Anterior cingulate cortex (tissue), 58 donors: ENCODE measurements around the gene MMP25.

Experiments
- DNase-seq, 58 donors: peaks; one replicate each; lab custom pipeline; 2025; lab: John Stamatoyannopoulos, UW

The MMP25 gene, protein sequence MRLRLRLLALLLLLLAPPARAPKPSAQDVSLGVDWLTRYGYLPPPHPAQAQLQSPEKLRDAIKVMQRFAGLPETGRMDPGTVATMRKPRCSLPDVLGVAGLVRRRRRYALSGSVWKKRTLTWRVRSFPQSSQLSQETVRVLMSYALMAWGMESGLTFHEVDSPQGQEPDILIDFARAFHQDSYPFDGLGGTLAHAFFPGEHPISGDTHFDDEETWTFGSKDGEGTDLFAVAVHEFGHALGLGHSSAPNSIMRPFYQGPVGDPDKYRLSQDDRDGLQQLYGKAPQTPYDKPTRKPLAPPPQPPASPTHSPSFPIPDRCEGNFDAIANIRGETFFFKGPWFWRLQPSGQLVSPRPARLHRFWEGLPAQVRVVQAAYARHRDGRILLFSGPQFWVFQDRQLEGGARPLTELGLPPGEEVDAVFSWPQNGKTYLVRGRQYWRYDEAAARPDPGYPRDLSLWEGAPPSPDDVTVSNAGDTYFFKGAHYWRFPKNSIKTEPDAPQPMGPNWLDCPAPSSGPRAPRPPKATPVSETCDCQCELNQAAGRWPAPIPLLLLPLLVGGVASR

DNA sequence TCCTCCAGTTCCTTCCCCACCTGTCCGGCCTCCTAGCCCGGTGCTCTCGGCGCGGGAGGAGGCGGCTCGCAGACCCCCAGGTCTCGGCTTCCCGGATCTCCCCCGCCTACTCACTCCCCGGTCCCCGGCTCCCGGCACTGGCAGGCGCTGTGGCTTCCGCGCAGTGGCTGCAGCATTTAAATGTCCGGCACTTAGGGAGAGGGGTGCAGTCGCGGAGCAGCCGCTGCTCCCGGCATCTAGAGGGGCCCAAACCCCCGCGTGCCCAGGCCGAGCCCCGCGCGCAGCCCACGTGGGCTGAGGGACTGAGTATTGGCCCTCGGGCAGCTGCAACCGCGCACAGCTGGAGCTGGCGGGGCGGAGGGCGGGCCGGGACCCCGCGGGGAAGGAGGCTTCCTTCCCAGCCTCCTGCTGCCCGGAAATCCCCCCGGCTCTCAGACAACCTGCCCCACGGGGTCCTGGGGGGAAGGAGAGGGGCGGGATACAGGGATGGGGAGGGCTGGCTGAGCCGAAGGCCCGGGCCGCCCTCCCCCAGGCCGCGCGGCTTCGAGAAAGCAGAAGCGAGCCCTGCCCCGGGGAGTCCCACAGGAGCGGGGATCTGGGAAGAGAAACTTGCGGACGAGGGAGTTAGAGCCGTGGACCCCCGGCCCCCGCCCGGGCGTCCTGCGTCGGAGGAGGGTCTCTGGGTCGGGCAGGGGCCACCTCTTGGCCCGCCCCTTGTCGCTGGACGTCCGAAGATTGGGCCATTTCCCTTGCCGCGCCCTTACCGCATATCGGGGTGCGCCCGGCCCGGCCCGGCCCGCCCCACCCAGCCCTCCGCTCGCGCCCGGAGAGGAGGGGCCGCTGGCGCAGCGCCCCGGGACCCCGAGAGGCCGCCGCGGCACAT is at the start of gene MMP25:
MMP25 (plus strand) TSS at position 804 of the 883 bp plus-strand sequence. CDS start 357 bp downstream, outside the sequence.
- no peak for DNase-seq

DNA sequence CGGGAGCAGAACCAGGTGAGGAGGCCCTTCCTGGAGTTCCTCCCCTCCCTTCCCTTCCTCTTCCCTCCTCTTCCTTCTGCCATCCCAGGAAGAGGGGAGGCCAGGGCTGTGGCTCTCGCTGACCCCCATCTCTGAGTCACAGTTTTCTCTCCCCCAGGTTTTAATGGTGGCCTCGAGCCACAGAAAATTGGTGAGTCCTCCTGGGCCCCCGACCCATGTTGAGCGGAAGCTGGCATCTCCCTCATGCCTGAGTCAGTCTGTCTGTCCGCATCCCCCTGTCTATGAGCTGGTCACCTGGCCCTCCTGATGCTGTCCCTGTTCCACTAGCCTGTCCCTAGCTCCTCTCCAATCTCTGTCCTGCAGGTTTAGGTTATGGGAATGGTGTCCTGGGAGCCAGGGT is 46.4 kb upstream of the MMP25 start:
- DNase-seq = no peak

GRCh38 chr16:3000540-3000939 is 45.8 kb upstream of the MMP25 start:
- no peak for DNase-seq

DNA sequence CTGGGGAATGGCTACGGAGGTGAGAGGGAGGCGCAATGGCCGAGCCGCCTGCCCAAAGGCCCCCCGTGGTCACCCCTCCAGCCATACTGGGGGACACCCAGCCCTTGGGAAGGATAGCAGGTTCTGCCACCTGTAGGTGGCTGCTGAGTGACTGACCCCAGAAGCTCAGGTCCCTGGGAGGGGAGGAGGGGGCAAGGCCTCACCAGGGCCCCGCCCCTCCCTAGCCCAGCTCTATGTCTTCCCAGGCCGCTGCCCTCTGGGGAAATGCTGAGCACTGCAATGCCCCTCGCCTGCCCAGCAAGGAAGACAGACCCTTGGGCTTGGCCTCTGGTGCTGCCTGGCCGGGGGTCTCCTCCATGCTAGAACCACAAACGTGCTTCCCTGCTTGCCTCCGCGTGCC is 45.0 kb upstream of the MMP25 start:
- DNase-seq = no peak

- DNase-seq = peak; percentile 75 to 99 (median 98)
Measured at GRCh38 chr16:3003582-3004270, 42.6 kb upstream of the MMP25 start.

DNA sequence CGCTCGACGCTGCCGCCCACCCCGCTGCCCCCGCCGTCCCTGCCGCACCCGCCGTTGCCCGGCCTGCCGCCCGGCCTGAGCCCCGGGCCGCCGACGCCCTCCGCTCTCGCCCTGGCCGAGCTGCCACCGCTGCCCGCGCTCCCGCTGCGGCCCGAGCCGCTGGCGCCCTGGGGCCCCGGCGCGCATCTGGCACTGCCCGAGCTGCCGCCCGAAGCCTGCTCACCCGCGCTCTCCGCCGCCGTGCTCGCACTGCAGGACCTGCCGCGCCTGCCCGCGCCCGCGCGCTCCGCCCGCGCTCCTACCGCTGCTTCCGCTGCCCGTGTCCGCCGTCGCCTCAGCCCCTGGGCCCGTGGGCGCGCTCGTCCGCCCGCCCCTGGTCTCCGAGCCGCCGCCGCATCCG is 42.0 kb upstream of the MMP25 start:
- DNase-seq = peak in 2 of 58 donors; percentile 14 to 30

DNA sequence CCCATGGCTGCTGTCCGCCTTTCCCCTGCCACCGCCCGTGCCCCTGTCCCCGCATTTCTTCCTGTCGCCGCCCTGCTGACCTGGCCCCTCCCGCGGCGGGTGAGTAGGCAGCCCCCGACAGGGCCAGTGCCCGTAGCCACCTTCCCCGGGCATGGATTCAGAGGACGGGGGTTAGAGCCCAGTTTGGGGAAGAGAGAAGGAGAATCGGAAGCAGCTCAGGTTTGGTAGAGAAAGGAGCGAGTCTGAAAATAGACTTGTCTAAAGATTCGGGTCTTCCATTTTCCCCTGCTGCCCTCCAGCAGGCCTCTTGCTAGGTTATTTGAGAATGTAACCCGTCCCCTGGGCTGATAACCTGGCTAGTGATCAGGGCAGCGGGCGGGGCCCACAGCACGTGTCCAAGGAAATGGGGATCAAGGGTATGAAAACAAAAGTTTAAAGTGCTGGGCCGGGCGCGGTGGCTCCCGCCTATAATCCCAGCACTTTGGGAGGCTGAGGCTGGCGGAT is 41.5 kb upstream of the MMP25 start:
- no peak for DNase-seq

DNA sequence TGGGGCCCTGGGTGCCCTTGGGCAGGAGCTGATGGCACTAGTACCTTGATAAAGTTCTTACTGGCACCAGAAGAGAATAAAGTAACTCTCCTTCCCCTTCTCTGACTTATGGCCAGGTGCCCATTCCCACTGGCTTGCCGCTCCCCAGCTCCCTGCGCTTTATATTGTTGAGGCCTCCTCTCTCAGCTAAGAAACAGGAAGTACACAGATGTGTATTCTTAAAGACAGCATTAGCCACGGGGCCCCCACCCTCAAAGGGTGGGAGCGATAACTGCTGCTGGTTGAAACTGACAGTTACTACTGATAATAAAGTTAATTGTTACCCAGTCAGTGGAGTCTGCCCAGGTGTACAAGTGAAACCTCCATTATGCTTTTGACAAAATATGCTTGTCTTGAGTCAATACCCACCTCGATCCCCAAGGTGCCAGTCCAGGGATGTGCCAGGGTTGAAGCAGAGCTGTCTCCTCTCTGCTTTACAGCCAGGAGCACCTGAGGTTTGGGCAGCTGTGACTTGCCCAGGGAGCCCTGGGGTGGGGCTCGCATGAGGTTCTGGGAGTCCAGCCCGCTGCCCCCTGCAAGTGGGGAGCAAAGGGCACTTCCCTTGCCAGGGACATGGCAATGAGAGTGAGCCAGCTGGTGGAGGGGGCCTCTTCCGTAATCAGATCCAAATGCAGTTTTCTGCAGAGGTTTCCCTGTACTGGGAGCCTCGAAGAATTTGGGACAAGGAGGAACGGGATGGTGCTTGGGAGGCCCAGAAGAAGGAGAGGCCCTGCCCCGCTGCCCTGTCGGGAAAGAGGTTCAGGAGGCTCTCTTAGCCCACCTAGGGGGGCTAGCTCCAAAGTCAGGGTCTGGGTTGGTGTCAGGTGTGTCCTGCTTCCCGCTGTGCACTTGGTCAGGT is 39.1 kb upstream of the MMP25 start:
- DNase-seq = no peak

DNA sequence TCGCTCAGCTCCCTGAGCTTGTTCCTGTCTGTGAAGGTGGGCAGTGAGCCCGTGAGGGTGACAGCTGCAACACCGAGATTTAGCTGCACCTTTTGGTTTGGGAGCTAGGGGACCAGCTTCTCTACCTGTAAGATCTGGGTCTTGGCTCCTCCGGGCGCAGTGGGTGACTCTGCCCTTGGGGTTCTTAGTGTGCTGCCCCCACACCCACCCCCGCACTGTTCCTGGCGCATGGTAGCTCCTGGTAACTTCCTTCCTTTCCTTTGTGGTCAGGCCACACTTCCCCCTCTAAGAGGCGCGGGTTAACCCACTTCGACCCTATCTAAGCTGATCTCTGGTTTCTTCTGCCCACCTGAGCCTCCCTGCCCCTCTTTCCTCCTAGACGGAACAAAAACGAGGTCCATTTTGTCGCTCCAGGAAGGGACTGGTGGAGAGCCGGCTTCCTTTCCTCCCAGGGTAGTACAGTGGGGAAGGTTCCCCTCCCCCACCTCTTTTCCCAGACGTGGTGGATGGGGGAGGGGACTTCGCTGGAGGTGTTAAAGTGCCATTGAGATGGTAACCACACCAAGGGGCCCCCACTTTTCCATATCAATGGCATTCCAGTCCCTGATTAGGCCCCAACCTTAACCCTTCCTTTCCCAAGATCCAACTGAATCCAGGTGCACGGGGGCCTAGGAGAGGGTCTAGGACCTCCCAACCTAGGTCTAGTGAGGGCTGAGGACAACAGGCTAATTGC is 38.2 kb upstream of the MMP25 start:
- peak in 3 of 58 donors; percentile 6 to 20 (median 12) for DNase-seq

GRCh38 chr16:3008690-3009037 is 37.7 kb upstream of the MMP25 start:
- DNase-seq = no peak

- no peak for DNase-seq
Measured at GRCh38 chr16:3009568-3010390, 36.6 kb upstream of the MMP25 start.

GRCh38 chr16:3010510-3010909 is 35.9 kb upstream of the MMP25 start:
- DNase-seq = no peak

GRCh38 chr16:3012246-3012645 is 34.1 kb upstream of the MMP25 start:
- DNase-seq = peak in 1 of 58 donors; percentile 26

DNA sequence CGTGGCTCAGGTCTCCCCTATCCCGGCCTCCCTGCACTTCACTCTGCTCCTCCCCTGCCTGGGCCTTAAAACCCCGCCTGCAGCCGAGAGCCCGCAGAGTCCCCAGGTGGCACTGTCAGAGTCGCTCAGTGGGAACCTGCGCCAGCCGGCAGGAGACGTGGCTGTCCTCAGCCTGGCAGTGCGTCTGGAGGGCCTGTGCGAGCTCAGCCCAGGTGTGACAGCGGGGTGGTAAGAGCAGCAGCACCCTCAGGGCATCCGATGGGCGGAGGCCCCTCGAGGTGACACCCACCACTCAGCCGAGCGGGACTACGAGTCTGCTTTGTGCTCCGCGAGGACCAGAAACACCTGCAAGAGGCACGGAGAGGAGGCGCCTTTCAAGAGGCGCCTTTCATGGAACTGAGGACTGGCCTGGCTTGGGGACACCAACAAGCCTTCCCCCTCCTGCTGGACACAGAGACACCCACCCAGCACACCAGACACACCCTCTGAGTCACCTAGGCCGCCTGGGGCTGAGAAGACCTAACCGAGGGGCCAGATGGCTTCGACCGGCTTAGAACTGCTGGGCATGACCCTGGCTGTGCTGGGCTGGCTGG is 33.4 kb upstream of the MMP25 start, which contains the start of gene CLDN9:
CLDN9 (plus strand) TSS at position 96 of the 593 bp plus-strand sequence; CDS start at position 536, 440 bp downstream.
- no peak for DNase-seq

DNA sequence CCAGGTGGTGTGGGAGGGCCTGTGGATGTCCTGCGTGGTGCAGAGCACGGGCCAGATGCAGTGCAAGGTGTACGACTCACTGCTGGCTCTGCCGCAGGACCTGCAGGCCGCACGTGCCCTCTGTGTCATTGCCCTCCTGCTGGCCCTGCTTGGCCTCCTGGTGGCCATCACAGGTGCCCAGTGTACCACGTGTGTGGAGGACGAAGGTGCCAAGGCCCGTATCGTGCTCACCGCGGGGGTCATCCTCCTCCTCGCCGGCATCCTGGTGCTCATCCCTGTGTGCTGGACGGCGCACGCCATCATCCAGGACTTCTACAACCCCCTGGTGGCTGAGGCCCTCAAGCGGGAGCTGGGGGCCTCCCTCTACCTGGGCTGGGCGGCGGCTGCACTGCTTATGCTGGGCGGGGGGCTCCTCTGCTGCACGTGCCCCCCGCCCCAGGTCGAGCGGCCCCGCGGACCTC is 32.8 kb upstream of the MMP25 start:
- DNase-seq = no peak

DNA sequence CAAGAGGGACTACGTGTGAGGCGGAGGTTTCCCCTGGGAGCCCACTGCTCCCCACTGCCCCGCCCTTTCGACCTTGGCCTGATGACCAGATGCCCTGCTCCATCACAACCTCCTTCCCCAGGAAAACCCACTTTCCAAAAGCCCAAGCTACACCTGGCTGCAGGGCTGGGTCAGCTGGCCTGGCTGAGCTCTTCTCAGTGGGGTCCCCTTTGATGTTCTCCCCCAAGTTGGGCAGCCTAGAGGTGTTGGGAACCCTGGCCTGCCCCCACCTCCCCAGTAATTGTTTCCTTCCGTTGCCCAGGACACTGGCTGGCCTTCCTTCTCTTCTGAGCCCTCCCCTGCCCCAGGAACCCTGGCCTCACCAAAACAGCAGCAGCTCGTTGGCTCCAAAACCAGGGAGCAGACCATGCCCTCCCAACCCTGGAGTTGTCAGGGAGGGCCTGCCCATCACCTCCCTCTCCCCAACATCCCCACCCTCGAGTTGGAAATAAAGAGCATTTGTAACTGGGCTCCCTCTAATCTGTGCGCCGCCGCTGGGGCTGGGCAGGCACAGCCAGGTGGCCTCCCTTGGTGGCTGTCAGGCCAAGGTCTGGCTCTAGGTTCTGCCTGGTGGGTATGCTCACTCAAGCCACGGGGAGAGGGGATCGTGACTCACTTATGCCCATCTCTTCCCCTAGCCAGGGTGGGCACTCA is 32.2 kb upstream of the MMP25 start:
- no peak for DNase-seq
